ENCODE results near the gene OVCH2.

DNA sequence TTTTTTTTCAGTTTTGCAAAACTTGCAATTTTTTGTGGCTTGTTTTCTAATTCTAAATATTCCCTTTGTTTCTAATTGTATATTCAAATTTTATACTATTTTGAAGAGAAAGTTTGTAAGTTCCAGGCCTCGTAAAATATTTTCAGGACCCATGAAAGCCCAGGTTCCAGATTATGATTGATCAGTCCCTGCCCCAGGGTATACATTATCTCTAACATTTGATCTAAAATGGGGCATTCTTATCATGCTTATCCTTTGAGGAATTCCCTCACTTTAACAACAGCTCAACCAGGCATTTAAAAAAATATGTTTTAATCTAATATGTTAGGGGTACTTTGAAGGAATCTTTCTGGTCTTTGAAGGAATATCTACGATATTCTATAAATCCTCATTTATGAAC, 59.4 kb downstream of the OVCH2 start:
- TF ChIP-seq, protein P1, sequence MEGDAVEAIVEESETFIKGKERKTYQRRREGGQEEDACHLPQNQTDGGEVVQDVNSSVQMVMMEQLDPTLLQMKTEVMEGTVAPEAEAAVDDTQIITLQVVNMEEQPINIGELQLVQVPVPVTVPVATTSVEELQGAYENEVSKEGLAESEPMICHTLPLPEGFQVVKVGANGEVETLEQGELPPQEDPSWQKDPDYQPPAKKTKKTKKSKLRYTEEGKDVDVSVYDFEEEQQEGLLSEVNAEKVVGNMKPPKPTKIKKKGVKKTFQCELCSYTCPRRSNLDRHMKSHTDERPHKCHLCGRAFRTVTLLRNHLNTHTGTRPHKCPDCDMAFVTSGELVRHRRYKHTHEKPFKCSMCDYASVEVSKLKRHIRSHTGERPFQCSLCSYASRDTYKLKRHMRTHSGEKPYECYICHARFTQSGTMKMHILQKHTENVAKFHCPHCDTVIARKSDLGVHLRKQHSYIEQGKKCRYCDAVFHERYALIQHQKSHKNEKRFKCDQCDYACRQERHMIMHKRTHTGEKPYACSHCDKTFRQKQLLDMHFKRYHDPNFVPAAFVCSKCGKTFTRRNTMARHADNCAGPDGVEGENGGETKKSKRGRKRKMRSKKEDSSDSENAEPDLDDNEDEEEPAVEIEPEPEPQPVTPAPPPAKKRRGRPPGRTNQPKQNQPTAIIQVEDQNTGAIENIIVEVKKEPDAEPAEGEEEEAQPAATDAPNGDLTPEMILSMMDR (IDR thresholded peaks at IDR 0.05) = no peak
- TF ChIP-seq POLR2A (IDR thresholded peaks at IDR 0.05) = no peak
